NOMO-1 treated with dmso at 0.1 percent for 144 hours (cell line): ENCODE measurements around the gene ADCY1.

Experiments used
- DNase-seq: peaks from one replicate; lab custom pipeline; 2025; ENCODE audit not compliant: unreplicated experiment; lab: John Stamatoyannopoulos, UW

Gene ADCY1

DNA sequence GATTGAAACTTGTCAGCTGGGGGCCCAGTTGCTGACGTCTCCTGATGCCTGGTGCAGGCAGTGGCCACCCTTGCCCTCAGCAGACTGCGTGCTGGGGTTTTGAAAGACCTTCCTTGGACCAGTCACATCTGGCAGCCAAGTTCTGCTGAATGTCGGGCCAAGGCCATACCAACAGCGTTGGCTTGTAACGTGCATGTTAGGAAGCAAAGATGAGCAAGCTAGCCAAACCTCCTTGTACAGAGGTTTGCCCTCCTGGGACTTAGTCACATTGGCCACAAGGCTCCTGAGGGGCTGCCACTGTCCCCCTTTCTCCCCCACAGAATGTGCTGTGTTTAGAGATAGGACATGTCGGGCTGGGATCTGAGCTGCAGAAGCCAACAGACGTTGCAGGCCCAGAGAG lies 49.0 kb downstream of the ADCY1 start:
- DNase-seq: no peak

- DNase-seq: no peak
Observed at GRCh38 chr7:45623740-45624391, 49.7 kb downstream of the ADCY1 start.

- DNase-seq: no peak
Observed at GRCh38 chr7:45624392-45624760, 50.2 kb downstream of the ADCY1 start.

- no peak for DNase-seq
Observed at GRCh38 chr7:45625067-45625466, 50.9 kb downstream of the ADCY1 start.

DNA sequence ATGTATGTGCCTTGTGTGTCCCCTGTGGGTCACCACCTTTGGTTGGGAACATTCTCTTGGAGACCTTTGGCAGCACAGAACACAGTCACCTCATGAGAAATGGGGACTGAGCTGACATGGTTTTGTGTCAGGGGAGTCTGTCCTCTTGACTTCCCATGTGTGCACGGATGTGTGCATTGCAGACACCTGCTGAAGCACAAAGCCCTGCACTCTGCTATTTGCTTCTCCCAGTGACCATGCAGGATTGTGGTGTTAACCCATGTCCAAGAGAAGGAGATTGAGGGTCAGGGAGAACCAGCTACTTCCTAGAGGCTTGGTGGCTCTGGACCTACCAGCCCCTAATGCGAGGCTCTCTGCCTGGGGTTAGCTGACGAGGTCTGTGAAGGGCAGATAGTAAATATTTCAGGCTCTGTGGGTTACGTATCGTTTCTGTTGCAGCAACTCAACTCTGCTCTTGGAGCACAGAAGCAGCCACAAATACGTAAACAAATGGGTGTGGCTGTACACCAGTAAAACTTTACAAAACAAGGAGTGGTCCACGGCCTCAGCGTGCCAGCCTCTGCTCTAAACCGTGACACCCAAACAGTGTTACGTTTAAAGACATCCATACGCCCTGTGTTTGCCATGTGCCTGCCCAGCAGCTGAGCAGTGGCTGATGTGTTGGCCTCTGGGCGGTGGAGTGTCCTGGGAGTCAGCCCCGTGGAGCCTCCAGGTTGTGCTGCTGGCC lies 51.7 kb downstream of the ADCY1 start:
- no peak for DNase-seq

- no peak for DNase-seq
Observed at GRCh38 chr7:45626441-45627430, 52.6 kb downstream of the ADCY1 start.

GRCh38 chr7:45627691-45628456 lies 53.7 kb downstream of the ADCY1 start:
- no peak for DNase-seq

GRCh38 chr7:45631569-45631968 lies 57.4 kb downstream of the ADCY1 start:
- DNase-seq: no peak

DNA sequence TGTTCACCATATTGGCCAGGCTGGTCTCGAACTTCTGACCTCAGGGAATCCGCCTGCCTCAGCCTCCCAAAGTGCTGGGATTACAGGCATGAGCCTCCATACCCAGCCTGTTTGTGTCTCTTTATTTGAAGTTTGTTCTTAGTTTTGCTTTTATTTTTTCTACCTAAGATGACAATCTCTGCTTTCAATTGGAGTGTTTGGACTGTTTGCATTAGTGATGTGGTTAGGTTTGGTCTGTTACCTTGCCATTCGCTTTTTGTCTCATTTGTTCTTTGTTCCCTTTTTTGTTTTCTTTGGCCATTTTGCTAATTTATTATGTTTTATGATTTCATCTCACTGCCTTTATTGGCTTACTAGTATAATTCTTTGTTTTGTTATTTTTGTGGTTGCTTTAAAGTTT lies 62.6 kb downstream of the ADCY1 start:
- DNase-seq: no peak

DNA sequence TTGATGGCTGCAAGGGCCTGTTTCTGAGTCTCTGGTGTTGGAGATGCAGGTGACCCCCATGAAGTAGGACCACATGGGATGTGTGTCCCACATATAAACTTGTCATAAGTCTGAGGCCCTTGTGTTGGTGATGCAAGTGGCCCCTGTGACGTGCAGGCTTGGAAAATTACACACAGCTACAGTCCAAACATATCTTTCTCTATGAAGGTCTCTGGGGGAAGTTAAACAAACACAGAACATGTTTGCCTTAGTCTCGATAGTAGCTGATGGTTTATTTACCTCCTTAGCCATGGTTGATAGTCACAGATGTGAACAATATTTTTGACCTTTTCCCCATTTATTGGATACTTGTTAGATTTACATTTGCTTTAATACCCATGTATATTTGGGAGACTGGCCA lies 64.7 kb downstream of the ADCY1 start:
- no peak for DNase-seq

DNA sequence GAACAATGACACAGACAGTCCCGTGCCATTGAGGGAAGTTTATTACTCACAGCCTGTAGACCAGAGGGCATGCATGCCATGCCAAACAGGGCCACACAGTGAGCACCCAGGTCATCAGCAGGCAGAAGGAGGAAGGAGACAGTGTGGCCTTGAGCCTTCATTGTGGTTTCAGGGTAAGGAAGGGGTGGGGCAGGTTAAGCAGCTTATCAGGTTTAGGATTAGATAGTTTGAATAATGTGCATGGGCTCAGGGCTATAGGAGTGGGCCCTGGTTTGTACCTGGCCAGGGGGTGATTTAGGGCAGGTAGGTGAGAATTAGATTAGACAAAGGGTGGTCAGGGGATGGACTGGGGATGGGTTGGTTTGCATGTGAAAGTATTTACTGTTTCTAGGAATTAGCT lies 67.9 kb downstream of the ADCY1 start:
- DNase-seq: no peak

DNA sequence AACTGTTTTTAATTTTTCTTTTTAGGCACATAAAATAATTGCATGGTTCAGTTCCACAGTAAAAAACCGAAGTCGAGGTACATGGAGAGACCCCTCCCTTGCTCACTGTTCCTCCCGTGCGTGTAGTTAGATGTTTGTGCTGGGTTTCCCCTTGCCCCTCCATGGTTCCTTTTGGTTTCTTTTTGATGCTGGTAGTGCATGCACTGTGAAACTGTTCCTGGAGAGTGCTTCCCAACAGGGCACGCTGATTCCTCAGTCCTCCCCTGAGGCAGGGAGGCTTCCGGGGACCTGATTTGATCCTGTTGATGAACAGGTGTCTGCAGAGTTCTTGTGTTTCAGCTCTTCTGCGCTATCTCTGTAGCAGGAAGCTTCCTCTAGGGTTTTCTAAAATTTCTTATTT lies 69.5 kb downstream of the ADCY1 start:
- DNase-seq: no peak

GRCh38 chr7:45644237-45644636 lies 70.1 kb downstream of the ADCY1 start:
- DNase-seq: no peak

- no peak for DNase-seq
Observed at GRCh38 chr7:45645141-45645969, 71.2 kb downstream of the ADCY1 start.

GRCh38 chr7:45646207-45646821 lies 72.1 kb downstream of the ADCY1 start:
- no peak for DNase-seq

DNA sequence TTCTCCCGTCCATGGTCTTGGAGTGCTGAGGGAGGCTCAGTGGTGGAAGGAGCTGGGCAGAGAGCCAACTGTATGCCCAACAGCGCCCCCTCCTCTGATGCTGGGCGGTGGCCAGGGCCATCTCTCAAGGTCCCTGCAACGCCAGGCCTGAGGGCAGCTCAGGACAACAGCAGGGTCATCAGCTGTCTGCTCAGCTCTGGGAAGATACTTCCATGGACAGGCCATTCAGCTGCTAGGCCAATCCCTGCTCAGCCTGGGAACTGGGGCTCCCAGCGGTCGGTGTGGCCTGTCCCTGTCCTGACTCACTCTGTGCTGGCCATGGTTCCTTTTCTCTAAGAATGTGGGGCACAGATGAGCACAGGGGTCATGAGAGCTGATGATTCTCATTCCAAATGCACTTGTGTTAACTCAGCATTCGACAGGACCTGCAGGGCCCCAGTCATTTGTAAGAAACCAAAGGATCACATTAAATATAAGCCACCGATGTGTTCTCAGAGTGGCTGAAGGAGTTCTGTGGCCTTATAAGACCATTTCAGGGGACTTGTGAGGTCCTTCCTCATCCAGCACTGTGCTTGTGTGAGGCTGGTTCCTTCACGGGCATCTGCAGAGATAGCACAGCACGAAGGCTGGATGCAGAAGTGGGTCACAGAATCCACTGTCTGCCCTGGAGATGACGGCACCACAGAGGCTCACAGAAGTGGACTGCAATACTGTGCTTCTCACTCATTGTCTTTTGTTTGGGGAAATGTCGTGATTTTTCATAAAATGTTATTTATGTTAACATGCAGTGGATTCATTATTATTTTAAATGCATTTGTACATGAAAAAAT lies 73.0 kb downstream of the ADCY1 start:
- DNase-seq: no peak

GRCh38 chr7:45647967-45648670 lies 74.0 kb downstream of the ADCY1 start:
- no peak for DNase-seq

DNA sequence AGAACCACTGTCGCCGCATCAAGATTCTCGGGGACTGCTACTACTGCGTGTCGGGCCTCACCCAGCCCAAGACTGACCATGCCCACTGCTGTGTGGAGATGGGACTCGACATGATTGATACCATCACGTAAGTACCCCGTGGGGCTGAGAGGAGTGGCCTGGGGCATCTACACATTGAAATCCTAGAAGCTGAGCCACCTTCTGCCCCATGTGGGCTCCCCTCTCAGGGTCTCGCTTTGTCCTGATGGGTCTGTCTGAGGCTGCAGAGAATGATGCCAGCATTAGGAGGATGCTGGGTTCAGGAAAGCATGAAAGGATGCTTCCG lies 74.5 kb downstream of the ADCY1 start:
- DNase-seq: no peak
